Measurements from ENCODE around the gene BHLHE23.

DNA sequence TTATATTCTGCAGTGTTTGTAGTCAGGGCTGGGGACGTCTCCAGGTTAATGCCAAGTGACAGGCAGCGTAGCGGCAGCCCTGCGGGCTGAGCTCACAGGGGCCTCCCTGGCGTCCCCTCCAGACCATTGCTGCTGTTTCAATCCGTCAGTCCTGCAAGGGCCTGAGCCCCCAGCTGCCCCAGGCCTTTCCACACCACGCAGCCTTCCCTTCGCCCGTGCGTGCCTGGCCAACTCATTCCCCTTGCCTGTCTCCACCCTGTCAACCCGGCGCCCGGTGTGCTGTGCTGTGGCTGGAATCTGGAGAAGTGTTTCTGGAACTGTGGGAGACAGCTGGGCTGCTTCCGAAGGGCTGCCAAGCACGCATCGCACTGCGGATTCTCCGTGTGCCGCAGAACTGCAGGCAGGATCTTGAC is 11.9 kb downstream of the BHLHE23 start:
- TF ChIP-seq, protein P1, sequence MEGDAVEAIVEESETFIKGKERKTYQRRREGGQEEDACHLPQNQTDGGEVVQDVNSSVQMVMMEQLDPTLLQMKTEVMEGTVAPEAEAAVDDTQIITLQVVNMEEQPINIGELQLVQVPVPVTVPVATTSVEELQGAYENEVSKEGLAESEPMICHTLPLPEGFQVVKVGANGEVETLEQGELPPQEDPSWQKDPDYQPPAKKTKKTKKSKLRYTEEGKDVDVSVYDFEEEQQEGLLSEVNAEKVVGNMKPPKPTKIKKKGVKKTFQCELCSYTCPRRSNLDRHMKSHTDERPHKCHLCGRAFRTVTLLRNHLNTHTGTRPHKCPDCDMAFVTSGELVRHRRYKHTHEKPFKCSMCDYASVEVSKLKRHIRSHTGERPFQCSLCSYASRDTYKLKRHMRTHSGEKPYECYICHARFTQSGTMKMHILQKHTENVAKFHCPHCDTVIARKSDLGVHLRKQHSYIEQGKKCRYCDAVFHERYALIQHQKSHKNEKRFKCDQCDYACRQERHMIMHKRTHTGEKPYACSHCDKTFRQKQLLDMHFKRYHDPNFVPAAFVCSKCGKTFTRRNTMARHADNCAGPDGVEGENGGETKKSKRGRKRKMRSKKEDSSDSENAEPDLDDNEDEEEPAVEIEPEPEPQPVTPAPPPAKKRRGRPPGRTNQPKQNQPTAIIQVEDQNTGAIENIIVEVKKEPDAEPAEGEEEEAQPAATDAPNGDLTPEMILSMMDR (conservative IDR thresholded peaks at IDR 0.05 in 1 of 2, IDR thresholded peaks at IDR 0.05 in 1 of 2; ENCODE audit: low read depth in 1 of 2, low read length in 2 of 2) = no peak
- TF ChIP-seq EZH2 (IDR thresholded peaks at IDR 0.05; ENCODE audit: low read length, missing control alignments) = no peak
